Measurements from ENCODE around the gene NCOA7. TPM values are rescaled to one million over a fixed set of nuclear protein-coding genes. Genes with fewer than 3 reads are reported as not detected.
A peak's percentile ranks its signal among the peaks of the same experiment; 100 is the strongest.
"Not testable (repeated sequence)": the region's sequence is repeated elsewhere in the genome, so short reads cannot be mapped to it uniquely, and the experiment has no call there.

NCOA7 gene
- total RNA-seq, 1 donor from 2014 or later: 6.3 TPM

- peak overlapping the region; percentile 95 to 96 (median 96) for H3K9ac ChIP-seq (ENCODE audit: low read depth in 1 of 3, low read length in 3 of 3)
- H3K36me3 ChIP-seq (ENCODE audit: control insufficient read depth in 3 of 3, insufficient read depth in 3 of 3, low read length in 3 of 3): peaks cover 2 to 5% (median 3%) of the 10 kb centered on the region in 3 donors
- peaks cover 4 to 26% (median 17%) of the 10 kb centered on the region in 3 donors for H3K4me1 ChIP-seq (ENCODE audit: control insufficient read depth in 3 of 3, insufficient read depth in 3 of 3, low read length in 3 of 3)
- H3K27ac ChIP-seq (ENCODE audit: low read depth, low read length): peak overlapping the region; percentile 86
- H3K27me3 ChIP-seq (ENCODE audit: control insufficient read depth in 3 of 3, insufficient read depth in 3 of 3, low read length in 3 of 3): peaks cover 0 to 10% (median 6%) of the 10 kb centered on the region in 3 donors
- no peaks in the 10 kb centered on the region for H3K9me3 ChIP-seq (ENCODE audit: control insufficient read depth in 3 of 3, low read length in 3 of 3)
- H3K4me3 ChIP-seq (ENCODE audit: low read length in 3 of 3): peak overlapping the region; percentile 86 to 94 (median 91)
These were observed 167.1 kb downstream of the NCOA7 start for GRCh38 chr6:125957845-125958244.

- H3K4me3 ChIP-seq (ENCODE audit: low read length in 3 of 3): no peak overlapping the region
- H3K27me3 ChIP-seq (ENCODE audit: control insufficient read depth in 3 of 3, insufficient read depth in 3 of 3, low read length in 3 of 3): no peaks in the 10 kb centered on the region
- H3K36me3 ChIP-seq (ENCODE audit: control insufficient read depth in 3 of 3, insufficient read depth in 3 of 3, low read length in 3 of 3): peaks cover 2 to 5% (median 3%) of the 10 kb centered on the region in 3 donors
- H3K4me1 ChIP-seq (ENCODE audit: control insufficient read depth in 3 of 3, insufficient read depth in 3 of 3, low read length in 3 of 3): peaks cover 4 to 26% (median 17%) of the 10 kb centered on the region in 3 donors
- H3K27ac ChIP-seq (ENCODE audit: low read depth, low read length): no peak overlapping the region
- no peaks in the 10 kb centered on the region for H3K9me3 ChIP-seq (ENCODE audit: control insufficient read depth in 3 of 3, low read length in 3 of 3)
- H3K9ac ChIP-seq (ENCODE audit: low read depth in 1 of 3, low read length in 3 of 3): no peak overlapping the region
These were observed 168.3 kb downstream of the NCOA7 start for GRCh38 chr6:125959041-125959440.

- H3K9me3 ChIP-seq (ENCODE audit: control insufficient read depth in 3 of 3, low read length in 3 of 3): no peaks in the 10 kb centered on the region
- H3K4me1 ChIP-seq (ENCODE audit: control insufficient read depth in 3 of 3, insufficient read depth in 3 of 3, low read length in 3 of 3): peaks cover 4 to 23% (median 15%) of the 10 kb centered on the region in 3 donors
- H3K27ac ChIP-seq (ENCODE audit: low read depth, low read length): no peak overlapping the region
- peaks cover 2 to 5% (median 3%) of the 10 kb centered on the region in 3 donors for H3K36me3 ChIP-seq (ENCODE audit: control insufficient read depth in 3 of 3, insufficient read depth in 3 of 3, low read length in 3 of 3)
- no peaks in the 10 kb centered on the region for H3K27me3 ChIP-seq (ENCODE audit: control insufficient read depth in 3 of 3, insufficient read depth in 3 of 3, low read length in 3 of 3)
- no peak overlapping the region for H3K9ac ChIP-seq (ENCODE audit: low read depth in 1 of 3, low read length in 3 of 3)
- no peak overlapping the region for H3K4me3 ChIP-seq (ENCODE audit: low read length in 3 of 3)
These were observed 170.4 kb downstream of the NCOA7 start for GRCh38 chr6:125961117-125961516.

GRCh38 chr6:125962900-125963497 lies 172.2 kb downstream of the NCOA7 start:
- H3K36me3 ChIP-seq (ENCODE audit: control insufficient read depth in 3 of 3, insufficient read depth in 3 of 3, low read length in 3 of 3): peaks cover 2 to 10% (median 2%) of the 10 kb centered on the region in 3 donors
- H3K9ac ChIP-seq (ENCODE audit: low read depth in 1 of 3, low read length in 3 of 3): no peak overlapping the region
- H3K4me1 ChIP-seq (ENCODE audit: control insufficient read depth in 3 of 3, insufficient read depth in 3 of 3, low read length in 3 of 3): peaks cover 4 to 14% (median 7%) of the 10 kb centered on the region in 3 donors
- H3K27ac ChIP-seq (ENCODE audit: low read depth, low read length): no peak overlapping the region
- H3K9me3 ChIP-seq (ENCODE audit: control insufficient read depth in 3 of 3, low read length in 3 of 3): no peaks in the 10 kb centered on the region
- no peaks in the 10 kb centered on the region for H3K27me3 ChIP-seq (ENCODE audit: control insufficient read depth in 3 of 3, insufficient read depth in 3 of 3, low read length in 3 of 3)
- H3K4me3 ChIP-seq (ENCODE audit: low read length in 3 of 3): no peak overlapping the region

- Histone ChIP-seq H3K4me1 (ENCODE audit: control insufficient read depth in 3 of 3, insufficient read depth in 3 of 3, low read length in 3 of 3) (peaks cover 0 to 8% (median 0%) of the 10 kb centered on the region in 3 donors), H3K36me3 (ENCODE audit: control insufficient read depth in 3 of 3, insufficient read depth in 3 of 3, low read length in 3 of 3) (peaks cover under 1 to 13% (median 2%) of the 10 kb centered on the region in 3 donors), H3K4me3 (ENCODE audit: low read length in 3 of 3) (no peak overlapping the region), H3K9me3 (ENCODE audit: control insufficient read depth in 3 of 3, low read length in 3 of 3) (no peaks in the 10 kb centered on the region), H3K9ac (ENCODE audit: low read depth in 1 of 3, low read length in 3 of 3) (no peak overlapping the region), H3K27ac (ENCODE audit: low read depth, low read length) (no peak overlapping the region), H3K27me3 (ENCODE audit: control insufficient read depth in 3 of 3, insufficient read depth in 3 of 3, low read length in 3 of 3) (no peaks in the 10 kb centered on the region)
These were observed 173.1 kb downstream of the NCOA7 start for GRCh38 chr6:125963817-125964216.

GRCh38 chr6:125966569-125966968 lies 175.8 kb downstream of the NCOA7 start:
- Histone ChIP-seq H3K27ac (ENCODE audit: low read depth, low read length) (no peak overlapping the region), H3K4me3 (ENCODE audit: low read length in 3 of 3) (no peak overlapping the region), H3K4me1 (ENCODE audit: control insufficient read depth in 3 of 3, insufficient read depth in 3 of 3, low read length in 3 of 3) (no peaks in the 10 kb centered on the region), H3K27me3 (ENCODE audit: control insufficient read depth in 3 of 3, insufficient read depth in 3 of 3, low read length in 3 of 3) (no peaks in the 10 kb centered on the region), H3K9ac (ENCODE audit: low read depth in 1 of 3, low read length in 3 of 3) (no peak overlapping the region), H3K36me3 (ENCODE audit: control insufficient read depth in 3 of 3, insufficient read depth in 3 of 3, low read length in 3 of 3) (peaks cover 0 to 10% (median 2%) of the 10 kb centered on the region in 3 donors), H3K9me3 (ENCODE audit: control insufficient read depth in 3 of 3, low read length in 3 of 3) (no peaks in the 10 kb centered on the region)

GRCh38 chr6:125968493-125968892 lies 177.7 kb downstream of the NCOA7 start:
- Histone ChIP-seq H3K4me3 (ENCODE audit: low read length in 3 of 3) (no peak overlapping the region), H3K36me3 (ENCODE audit: control insufficient read depth in 3 of 3, insufficient read depth in 3 of 3, low read length in 3 of 3) (peaks cover 0 to 10% (median 2%) of the 10 kb centered on the region in 3 donors), H3K9me3 (ENCODE audit: control insufficient read depth in 3 of 3, low read length in 3 of 3) (no peaks in the 10 kb centered on the region), H3K4me1 (ENCODE audit: control insufficient read depth in 3 of 3, insufficient read depth in 3 of 3, low read length in 3 of 3) (no peaks in the 10 kb centered on the region), H3K9ac (ENCODE audit: low read depth in 1 of 3, low read length in 3 of 3) (no peak overlapping the region), H3K27ac (ENCODE audit: low read depth, low read length) (no peak overlapping the region), H3K27me3 (ENCODE audit: control insufficient read depth in 3 of 3, insufficient read depth in 3 of 3, low read length in 3 of 3) (no peaks in the 10 kb centered on the region)

- Histone ChIP-seq H3K9ac (ENCODE audit: low read depth in 1 of 3, low read length in 3 of 3) (no peak overlapping the region), H3K36me3 (ENCODE audit: control insufficient read depth in 3 of 3, insufficient read depth in 3 of 3, low read length in 3 of 3) (peaks cover 0 to 18% (median 10%) of the 10 kb centered on the region in 3 donors)
These were observed 180.0 kb downstream of the NCOA7 start for GRCh38 chr6:125970760-125971159.

GRCh38 chr6:125972478-125972877 lies 181.7 kb downstream of the NCOA7 start:
- H3K27me3 ChIP-seq (ENCODE audit: control insufficient read depth in 3 of 3, insufficient read depth in 3 of 3, low read length in 3 of 3); H3K9me3 ChIP-seq (ENCODE audit: control insufficient read depth in 3 of 3, low read length in 3 of 3); H3K9ac ChIP-seq (ENCODE audit: low read depth in 1 of 3, low read length in 3 of 3); H3K27ac ChIP-seq (ENCODE audit: low read depth, low read length); H3K4me3 ChIP-seq (ENCODE audit: low read length in 3 of 3); H3K4me1 ChIP-seq (ENCODE audit: control insufficient read depth in 3 of 3, insufficient read depth in 3 of 3, low read length in 3 of 3): not testable (repeated sequence)
- peaks cover 0 to 22% (median 10%) of the 10 kb centered on the region in 3 donors for H3K36me3 ChIP-seq (ENCODE audit: control insufficient read depth in 3 of 3, insufficient read depth in 3 of 3, low read length in 3 of 3)

More at GRCh38 chr6:125970760-125971159, 180.0 kb downstream of the NCOA7 start:
- H3K4me3 ChIP-seq (ENCODE audit: low read length in 3 of 3): no peak overlapping the region
- no peak overlapping the region for H3K27ac ChIP-seq (ENCODE audit: low read depth, low read length)
- H3K4me1 ChIP-seq (ENCODE audit: control insufficient read depth in 3 of 3, insufficient read depth in 3 of 3, low read length in 3 of 3): no peaks in the 10 kb centered on the region
- H3K27me3 ChIP-seq (ENCODE audit: control insufficient read depth in 3 of 3, insufficient read depth in 3 of 3, low read length in 3 of 3): no peaks in the 10 kb centered on the region
- H3K9me3 ChIP-seq (ENCODE audit: control insufficient read depth in 3 of 3, low read length in 3 of 3): no peaks in the 10 kb centered on the region

- no peak overlapping the region for H3K4me3 ChIP-seq (ENCODE audit: low read length in 3 of 3)
- H3K9ac ChIP-seq (ENCODE audit: low read depth in 1 of 3, low read length in 3 of 3): no peak overlapping the region
- no peaks in the 10 kb centered on the region for H3K27me3 ChIP-seq (ENCODE audit: control insufficient read depth in 3 of 3, insufficient read depth in 3 of 3, low read length in 3 of 3)
- H3K4me1 ChIP-seq (ENCODE audit: control insufficient read depth in 3 of 3, insufficient read depth in 3 of 3, low read length in 3 of 3): no peaks in the 10 kb centered on the region
- H3K27ac ChIP-seq (ENCODE audit: low read depth, low read length): no peak overlapping the region
- H3K9me3 ChIP-seq (ENCODE audit: control insufficient read depth in 3 of 3, low read length in 3 of 3): no peaks in the 10 kb centered on the region
- peaks cover 0 to 14% (median 7%) of the 10 kb centered on the region in 3 donors for H3K36me3 ChIP-seq (ENCODE audit: control insufficient read depth in 3 of 3, insufficient read depth in 3 of 3, low read length in 3 of 3)
These were observed 183.6 kb downstream of the NCOA7 start for GRCh38 chr6:125974214-125974866.
